Measurements from ENCODE around the gene VWA5B1. TPM values are rescaled to one million over a fixed set of nuclear protein-coding genes. Genes with fewer than 3 reads are reported as not detected.

VWA5B1 gene
- total and polyA plus RNA-seq, 2 of the 8 experiments (the other 6 are each of a cell fraction or from before 2014, with no cell fraction given) = 0.54 to 2.3 TPM

DNA sequence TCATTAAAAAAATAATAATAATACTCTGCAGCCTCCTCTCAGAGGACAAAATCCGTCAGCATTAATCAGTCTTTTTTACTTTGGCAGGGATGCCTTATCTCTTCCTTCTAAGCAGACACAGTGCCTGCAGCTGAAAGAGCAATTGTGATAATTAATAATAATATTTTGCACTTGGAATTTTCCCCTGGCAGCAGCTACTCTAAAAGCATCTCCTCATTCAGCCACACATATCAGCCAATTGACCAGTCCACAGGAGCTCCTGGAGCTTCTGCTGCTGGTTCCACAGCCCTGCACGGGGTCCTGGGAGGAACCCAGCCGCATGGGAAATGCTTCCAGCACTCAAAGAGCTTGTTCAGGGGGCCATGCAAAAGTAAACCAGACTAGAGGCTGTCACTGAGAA lies 31.0 kb upstream of the VWA5B1 start:
- no peak overlapping the region for H3K9ac ChIP-seq (replicated peaks in 1 of 4; ENCODE audit: extremely low read depth in 1 of 4, low read depth in 3 of 4, low read length in 3 of 4)
- no peaks in the 10 kb centered on the region for H3K27me3 ChIP-seq (replicated peaks in 1 of 4; ENCODE audit: control insufficient read depth in 3 of 4, extremely low read depth in 1 of 4, insufficient read depth in 3 of 4, low read length in 3 of 4)
- no peaks in the 10 kb centered on the region for H3K23me2 ChIP-seq (ENCODE audit: low read depth, low read length)
- no peak overlapping the region for H3K4me2 ChIP-seq (ENCODE audit: insufficient read depth in 1 of 2, low read depth in 2 of 2, low read length in 2 of 2)
- H3K18ac ChIP-seq (ENCODE audit: extremely low read depth, low read length) = no peak overlapping the region
- no peak overlapping the region for H2BK120ac ChIP-seq (replicated peaks; ENCODE audit: low read depth, low read length)
- no peak overlapping the region for H4K91ac ChIP-seq (replicated peaks; ENCODE audit: insufficient read length, low read length)
- H3K4me3 ChIP-seq (ENCODE audit: extremely low read depth in 1 of 4, insufficient read depth in 2 of 4, low read depth in 3 of 4, low read length in 4 of 4) = no peak overlapping the region
- H3K79me2 ChIP-seq (ENCODE audit: control insufficient read depth in 1 of 2, insufficient read depth in 2 of 2, low read length in 2 of 2) = no peaks in the 10 kb centered on the region
- TF ChIP-seq SIX5 (IDR thresholded peaks at IDR 0.05; ENCODE audit: low read depth, low read length) = no peak
- no peak for TF ChIP-seq POLR2A (IDR thresholded peaks at IDR 0.05; ENCODE audit: control extremely low read depth in 1 of 2, low read depth in 2 of 2, low read length in 2 of 2)
- no peak overlapping the region for H3K56ac ChIP-seq (replicated peaks; ENCODE audit: insufficient read length, low read depth, low read length)
- H2BK15ac ChIP-seq (ENCODE audit: low read length) = no peak overlapping the region
- no peaks in the 10 kb centered on the region for H3K36me3 ChIP-seq (ENCODE audit: control insufficient read depth in 2 of 4, insufficient read depth in 4 of 4, low read length in 3 of 4)
- no peak overlapping the region for H3K4ac ChIP-seq (replicated peaks; ENCODE audit: insufficient read length, low read depth, low read length)
- no peak overlapping the region for H2AFZ ChIP-seq (ENCODE audit: low read length)
- DNase-seq (ENCODE audit: low read depth in 1 of 2, low spot score in 2 of 2) = no peak
- H3K23ac ChIP-seq (ENCODE audit: insufficient read length) = no peak overlapping the region
- no peaks in the 10 kb centered on the region for H3K79me1 ChIP-seq (ENCODE audit: low read depth, low read length)
- H3K27ac ChIP-seq (ENCODE audit: low read depth, low read length) = no peak overlapping the region
- no peak overlapping the region for H2AK5ac ChIP-seq (ENCODE audit: low read depth, low read length)
- H4K20me1 ChIP-seq (replicated peaks in 1 of 2; ENCODE audit: control insufficient read depth in 1 of 2, insufficient read depth in 2 of 2, low read length in 2 of 2) = no peaks in the 10 kb centered on the region
- H3K4me1 ChIP-seq (replicated peaks in 1 of 4; ENCODE audit: control insufficient read depth in 3 of 4, insufficient read depth in 4 of 4, low read length in 3 of 4) = 0 out of 7 replicates have a peak, but pooled peaks cover 0 to 2% (median 0%) of the 10 kb centered on the region in 4 experiments
- ChIA-PET POLR2A (ENCODE audit: partially characterized antibody) (no interaction called here), CTCF (ENCODE audit: partially characterized antibody) (interaction anchor here (1.0 to 1.3 kb wide), 2 partner anchors 26 to 171 kb away, joined by 3 read pairs; no protein-coding TSS in a partner anchor)
- no peak for FAIRE-seq
- H2BK5ac ChIP-seq (ENCODE audit: low read depth, low read length) = no peak overlapping the region
- no peak overlapping the region for H2BK20ac ChIP-seq (ENCODE audit: low read length)
- 94% methylated on average over 3 of the region's 3 CpGs; no CpG with 5 or more reads in 1 of the 2 experiments for whole genome bisulfite sequencing, 2 experiments (ENCODE audit: extremely low coverage in 1 of 2, insufficient coverage in 1 of 2, insufficient read length in 1 of 2, insufficient replicate concordance in 2 of 2, low coverage in 1 of 2, low lambda C conversion rate in 2 of 2, missing lambda C conversion rate in 1 of 2)
- H4K5ac ChIP-seq (ENCODE audit: insufficient read length, low read depth, low read length) = no peak overlapping the region
- H2BK12ac ChIP-seq (ENCODE audit: low read depth, low read length) = no peak overlapping the region
- H3K14ac ChIP-seq (ENCODE audit: insufficient read length) = no peak overlapping the region
- no peaks in the 10 kb centered on the region for H3K9me3 ChIP-seq (ENCODE audit: insufficient read depth in 2 of 2, low read depth in 1 of 2, low read length in 1 of 2)
- H4K8ac ChIP-seq (ENCODE audit: extremely low read depth, insufficient read depth, low read length) = no peak overlapping the region; the same call in 1 of the 2 replicates

All from H1 (cell line).